ENCODE measurements around the gene CCDC154. TPM values are rescaled to one million over a fixed set of nuclear protein-coding genes. Genes with fewer than 3 reads are reported as not detected.

CCDC154 gene
- total and polyA plus RNA-seq, 9 of the 15 experiments (the other 6 are each of a cell fraction or from before 2014, with no cell fraction given): 0.15 to 1.4 (median 0.20) TPM; not detected in 5

DNA sequence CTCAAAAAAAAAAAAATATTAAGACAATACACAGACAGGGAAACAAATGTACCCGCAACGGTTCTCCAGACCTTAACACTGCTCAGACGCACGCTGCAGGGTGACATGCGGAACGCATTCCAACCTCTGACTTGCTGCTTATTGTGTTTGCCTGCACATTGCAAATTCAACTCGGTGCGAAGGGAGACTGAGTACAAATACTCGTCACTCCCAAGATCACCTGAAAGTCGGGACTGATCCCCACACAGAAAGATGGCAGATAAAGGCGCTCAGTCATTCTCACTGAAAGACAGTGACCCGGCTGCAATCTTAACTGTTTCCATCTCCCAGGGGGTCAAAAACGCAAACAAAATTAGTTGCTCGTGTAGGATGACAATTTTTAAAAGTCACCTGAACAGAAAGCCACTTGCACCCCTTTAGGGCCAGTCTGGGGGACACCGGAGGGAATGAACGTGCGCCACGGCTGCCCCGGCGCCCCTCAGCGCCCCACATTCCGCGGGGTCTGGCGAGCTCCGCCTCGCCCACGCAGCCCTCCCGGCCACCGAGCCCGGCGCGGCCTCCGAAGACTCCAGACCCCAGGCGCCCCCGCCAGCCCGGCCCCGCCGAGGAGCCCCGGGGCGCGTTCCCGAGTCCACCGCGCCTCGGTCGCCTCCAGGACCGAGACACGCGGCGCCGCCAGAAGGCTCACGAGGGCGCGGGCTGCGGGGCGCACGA is 29.9 kb upstream of the CCDC154 start:
- FAIRE-seq (peak; percentile 69), DNase-seq (ENCODE audit: extremely low read depth in 1 of 4, low spot score in 3 of 4) (peak in 2 of 4 experiments; percentile 49 to 58), ATAC-seq (peak; percentile 11)
- ChIA-PET POLR2A (no interaction called here), CTCF (ENCODE audit: low intra/inter-chr PET ratio) (no interaction called here)
- H3K4me2 ChIP-seq (ENCODE audit: insufficient read depth, low read length): peak overlapping the region; percentile 96
- peaks cover 64% of the 10 kb centered on the region for H3K79me2 ChIP-seq (ENCODE audit: control insufficient read depth, insufficient read depth, low read length)
- in situ Hi-C loops (cut with MboI) (no loop called here), intact Hi-C loops (cut with micrococcal nuclease) (no loop called here)
- peaks cover 6% of the 10 kb centered on the region for H3K9me1 ChIP-seq (ENCODE audit: control insufficient read depth, insufficient read depth, low read length)
- H3K4me1 ChIP-seq (replicated peaks in 1 of 2; ENCODE audit: control insufficient read depth in 2 of 2, insufficient read depth in 2 of 2, low read length in 2 of 2): peaks cover 36 to 56% of the 10 kb centered on the region in 2 experiments; a peak in 4 of 5 replicates
- peak overlapping the region; percentile 85 for H3K4me3 ChIP-seq
- peaks cover 5% of the 10 kb centered on the region; the same call in 1 of the 2 replicates for H4K20me1 ChIP-seq (replicated peaks; ENCODE audit: control insufficient read depth, insufficient read depth, low read length)
- WGBS (ENCODE audit: insufficient coverage, low coverage, missing lambda C conversion rate): 2% methylated on average over 34 of the region's 57 CpGs
- peak overlapping the region; percentile 97 for H3K27ac ChIP-seq (ENCODE audit: extremely low read depth, low read depth, low read length)
- peak overlapping the region; percentile 96 to 97 for H3K9ac ChIP-seq (ENCODE audit: insufficient read depth in 1 of 2, low read depth in 2 of 2, low read length in 2 of 2)
- BruUV-seq (replicated peaks): TSS peak; percentile 68
- H3K36me3 ChIP-seq (ENCODE audit: control insufficient read depth, insufficient read depth, low read length): peaks cover 10% of the 10 kb centered on the region; the same call in 1 of the 3 replicates
- no peaks in the 10 kb centered on the region for H3K9me3 ChIP-seq (replicated peaks; ENCODE audit: control insufficient read depth, insufficient read depth, low read depth, low read length)
- no peaks in the 10 kb centered on the region for H3K27me3 ChIP-seq (ENCODE audit: control insufficient read depth in 2 of 2, insufficient read depth in 2 of 2, low read length in 2 of 2)
- peak overlapping the region; percentile 92 for H2AFZ ChIP-seq (ENCODE audit: low read depth, low read length)
- no peak for TF ChIP-seq NR2C2 (CRISPR knock-in tag; IDR thresholded peaks at IDR 0.05)
- peak; percentile 72 for TF ChIP-seq NR2C2 (tag; IDR thresholded peaks at IDR 0.05)
- TF ChIP-seq PHTF2 (CRISPR knock-in tag; IDR thresholded peaks at IDR 0.05): no peak
- no peak for TF ChIP-seq HMBOX1 (IDR thresholded peaks at IDR 0.05)
- TF ChIP-seq SMAD4 (CRISPR knock-in tag; conservative IDR thresholded peaks at IDR 0.05): no peak
- TF ChIP-seq MTA1 (IDR thresholded peaks at IDR 0.05; ENCODE audit: borderline replicate concordance): 0 out of 2 replicates have a peak, but pooled peaks have one; percentile 17
- TF ChIP-seq ZNF668 (CRISPR knock-in tag; IDR thresholded peaks at IDR 0.05): no peak
- no peak for TF ChIP-seq KDM4B (IDR thresholded peaks at IDR 0.05; ENCODE audit: borderline replicate concordance in 2 of 2, low read depth in 1 of 2)
- TF ChIP-seq TEAD1 (CRISPR knock-in tag; IDR thresholded peaks at IDR 0.05): 0 out of 4 replicates have a peak, but pooled peaks of 1 of the 2 experiments have one; percentile 62
- no peak for TF ChIP-seq ESRRB (CRISPR knock-in tag; IDR thresholded peaks at IDR 0.05; ENCODE audit: borderline replicate concordance)
- TF ChIP-seq E2F4 (CRISPR knock-in tag; IDR thresholded peaks at IDR 0.05; ENCODE audit: low read depth): no peak
- TF ChIP-seq ZBTB11 (CRISPR knock-in tag; IDR thresholded peaks at IDR 0.05): no peak
- TF ChIP-seq ZNF121 (CRISPR knock-in tag; conservative IDR thresholded peaks at IDR 0.05): no peak
- TF ChIP-seq NFE2 (IDR thresholded peaks at IDR 0.05; ENCODE audit: low read depth): peak; percentile 45; the same call in 1 of the 2 replicates
- TF ChIP-seq TBP (optimal IDR thresholded peaks at IDR 0.05; ENCODE audit: low read depth, low read length): peak; percentile 23
- no peak for TF ChIP-seq ELF4 (CRISPR knock-in tag; IDR thresholded peaks at IDR 0.05)
